Measurements from ENCODE around the gene CLRN2.

GRCh38 chr4:17557880-17558279 is 42.9 kb downstream of the CLRN2 start:
- TF ChIP-seq, protein P1, sequence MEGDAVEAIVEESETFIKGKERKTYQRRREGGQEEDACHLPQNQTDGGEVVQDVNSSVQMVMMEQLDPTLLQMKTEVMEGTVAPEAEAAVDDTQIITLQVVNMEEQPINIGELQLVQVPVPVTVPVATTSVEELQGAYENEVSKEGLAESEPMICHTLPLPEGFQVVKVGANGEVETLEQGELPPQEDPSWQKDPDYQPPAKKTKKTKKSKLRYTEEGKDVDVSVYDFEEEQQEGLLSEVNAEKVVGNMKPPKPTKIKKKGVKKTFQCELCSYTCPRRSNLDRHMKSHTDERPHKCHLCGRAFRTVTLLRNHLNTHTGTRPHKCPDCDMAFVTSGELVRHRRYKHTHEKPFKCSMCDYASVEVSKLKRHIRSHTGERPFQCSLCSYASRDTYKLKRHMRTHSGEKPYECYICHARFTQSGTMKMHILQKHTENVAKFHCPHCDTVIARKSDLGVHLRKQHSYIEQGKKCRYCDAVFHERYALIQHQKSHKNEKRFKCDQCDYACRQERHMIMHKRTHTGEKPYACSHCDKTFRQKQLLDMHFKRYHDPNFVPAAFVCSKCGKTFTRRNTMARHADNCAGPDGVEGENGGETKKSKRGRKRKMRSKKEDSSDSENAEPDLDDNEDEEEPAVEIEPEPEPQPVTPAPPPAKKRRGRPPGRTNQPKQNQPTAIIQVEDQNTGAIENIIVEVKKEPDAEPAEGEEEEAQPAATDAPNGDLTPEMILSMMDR (conservative IDR thresholded peaks at IDR 0.05; ENCODE audit: low read depth, low read length) = no peak
- TF ChIP-seq CEBPB (IDR thresholded peaks at IDR 0.05; ENCODE audit: low read depth, low read length) = no peak
- TF ChIP-seq MAFK (IDR thresholded peaks at IDR 0.05; ENCODE audit: low read depth, low read length) = no peak
- no peak for TF ChIP-seq POLR2A (IDR thresholded peaks at IDR 0.05; ENCODE audit: low read depth, low read length)
- TF ChIP-seq CHD1 (IDR thresholded peaks at IDR 0.05; ENCODE audit: low read depth, low read length) = no peak
- TF ChIP-seq SMC3 (IDR thresholded peaks at IDR 0.05; ENCODE audit: low read depth, low read length) = no peak
